ENCODE results near the gene UTP25. TPM values are rescaled to one million over a fixed set of nuclear protein-coding genes. Genes with fewer than 3 reads are reported as not detected.
"Not testable (repeated sequence)": the region's sequence is repeated elsewhere in the genome, so short reads cannot be mapped to it uniquely, and the experiment has no call there.

The UTP25 gene
- total RNA-seq, 1 donor from 2014 or later: 2.4 TPM

DNA sequence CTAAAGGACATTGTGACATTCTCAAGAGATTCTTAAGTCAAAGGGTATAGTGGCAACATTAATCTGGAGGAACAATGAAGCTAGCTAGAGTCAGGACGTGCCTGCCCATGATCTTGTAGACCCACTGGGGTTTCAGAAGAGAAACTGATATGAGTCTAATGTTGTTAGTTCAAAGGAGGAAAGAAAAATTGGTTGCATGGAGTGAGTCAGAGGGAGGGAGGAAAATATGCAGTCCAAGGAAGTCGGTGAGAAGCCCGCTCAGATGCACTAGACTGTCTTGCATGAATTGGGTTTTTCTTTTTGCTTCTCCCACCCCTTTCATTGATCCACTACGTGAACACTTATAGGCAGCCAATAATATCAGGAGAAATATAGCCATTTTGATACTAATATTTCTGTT is 56.5 kb downstream of the UTP25 start:
- H3K36me3 ChIP-seq: no peaks in the 10 kb centered on the region
- no peaks in the 10 kb centered on the region for H3K4me1 ChIP-seq
- TF ChIP-seq CTCF (IDR thresholded peaks at IDR 0.05; ENCODE audit: borderline replicate concordance): no peak
- H3K9me3 ChIP-seq (replicated peaks): no peaks in the 10 kb centered on the region
- peaks cover 92% of the 10 kb centered on the region for H3K27me3 ChIP-seq (ENCODE audit: low read depth)
- DNase-seq: no peak
- H3K4me3 ChIP-seq: no peak overlapping the region
- intact Hi-C loops (cut with micrococcal nuclease): no loop called here
- no peak overlapping the region for H3K27ac ChIP-seq (replicated peaks)

DNA sequence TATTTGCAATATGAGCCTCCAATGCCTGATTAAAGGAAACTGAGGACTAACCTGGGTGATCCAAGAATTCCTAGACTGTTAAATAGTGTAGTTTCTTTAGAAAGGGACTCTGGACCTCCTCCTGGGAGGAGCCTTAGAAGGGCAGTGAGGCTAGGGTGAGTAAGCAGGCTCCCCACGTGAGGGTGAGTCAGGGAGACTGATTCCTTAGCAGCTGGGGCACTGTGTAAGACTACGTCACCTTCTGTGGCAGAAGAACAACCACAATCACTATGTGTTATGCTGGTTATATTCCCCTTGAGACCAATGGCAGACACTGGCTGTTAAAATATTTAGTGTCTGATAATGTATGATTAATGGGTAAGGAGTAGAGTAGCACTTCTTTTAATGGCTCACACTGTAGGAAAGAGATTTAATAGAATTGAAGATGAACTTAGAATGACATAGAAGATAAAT is 56.9 kb downstream of the UTP25 start:
- H3K9me3 ChIP-seq (replicated peaks): no peaks in the 10 kb centered on the region
- no peaks in the 10 kb centered on the region for H3K4me1 ChIP-seq
- H3K27ac ChIP-seq (replicated peaks): no peak overlapping the region
- no peak for DNase-seq
- H3K4me3 ChIP-seq: no peak overlapping the region
- TF ChIP-seq CTCF (IDR thresholded peaks at IDR 0.05; ENCODE audit: borderline replicate concordance): no peak
- no peaks in the 10 kb centered on the region for H3K36me3 ChIP-seq
- intact Hi-C loops (cut with micrococcal nuclease): no loop called here
- H3K27me3 ChIP-seq (ENCODE audit: low read depth): peaks cover 87% of the 10 kb centered on the region

DNA sequence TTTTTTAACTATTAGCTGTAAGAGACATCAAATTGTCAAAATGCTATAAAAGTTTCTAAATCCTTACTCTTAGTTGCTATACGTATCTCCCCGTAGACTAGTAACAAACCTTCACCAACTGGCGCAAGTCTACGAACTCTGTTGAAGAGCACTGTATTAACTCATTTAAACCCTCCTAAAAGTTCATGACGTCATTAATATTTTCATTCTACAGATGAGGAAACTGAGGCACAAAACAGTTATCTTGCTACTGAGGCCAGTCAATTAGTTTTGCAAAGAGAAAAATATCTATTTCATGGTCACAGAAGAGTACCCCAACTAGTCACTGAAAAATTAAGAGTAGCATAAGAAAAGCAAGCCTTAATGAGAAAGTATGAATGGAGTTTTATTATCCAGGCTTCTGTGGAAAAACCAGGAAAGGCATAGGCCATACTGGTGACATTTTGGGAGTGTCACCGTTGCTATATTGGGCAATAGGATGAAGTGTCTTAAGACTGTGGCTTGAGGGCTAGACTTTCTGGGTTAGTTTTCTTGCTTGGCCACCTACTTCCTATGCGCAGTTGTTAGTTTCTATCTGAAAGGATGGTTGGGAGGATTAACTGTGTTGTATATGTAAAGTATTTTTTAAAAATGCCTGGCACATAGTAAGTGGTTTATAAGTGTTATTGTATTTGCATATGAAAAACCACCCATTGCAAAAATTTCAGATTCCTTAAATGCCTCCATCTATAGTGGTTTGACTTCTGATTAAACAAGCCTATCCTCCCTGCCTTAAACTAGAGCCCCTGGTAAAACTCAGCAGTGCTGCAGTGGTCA is 57.8 kb downstream of the UTP25 start:
- H3K27me3 ChIP-seq (ENCODE audit: low read depth): peaks cover 78% of the 10 kb centered on the region
- H3K27ac ChIP-seq (replicated peaks): no peak overlapping the region
- DNase-seq: no peak
- TF ChIP-seq CTCF (IDR thresholded peaks at IDR 0.05; ENCODE audit: borderline replicate concordance): no peak
- H3K4me1 ChIP-seq: no peaks in the 10 kb centered on the region
- H3K9me3 ChIP-seq (replicated peaks): no peaks in the 10 kb centered on the region
- intact Hi-C loops (cut with micrococcal nuclease): no loop called here
- H3K36me3 ChIP-seq: no peaks in the 10 kb centered on the region
- H3K4me3 ChIP-seq: no peak overlapping the region

DNA sequence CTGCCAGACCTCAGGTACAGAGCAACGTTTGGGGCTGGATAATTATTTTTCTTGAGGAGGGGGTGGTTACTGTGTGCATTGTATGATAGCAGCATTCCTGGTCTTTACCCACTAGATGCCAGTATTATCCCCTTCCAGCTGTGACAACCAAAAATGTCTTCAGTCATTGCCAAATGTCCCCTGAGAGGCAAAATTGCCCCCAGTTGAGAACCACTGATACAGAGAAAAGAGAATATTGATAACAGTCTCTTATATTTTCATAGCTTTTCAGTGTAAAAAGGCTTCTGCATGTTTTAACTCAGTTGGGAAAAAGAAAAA is 58.4 kb downstream of the UTP25 start:
- Histone ChIP-seq H3K27me3 (ENCODE audit: low read depth) (peaks cover 72% of the 10 kb centered on the region), H3K9me3 (replicated peaks) (peaks cover 1% of the 10 kb centered on the region), H3K36me3 (no peaks in the 10 kb centered on the region), H3K27ac (replicated peaks) (no peak overlapping the region), H3K4me1 (no peaks in the 10 kb centered on the region), H3K4me3 (no peak overlapping the region)
- intact Hi-C loops (cut with micrococcal nuclease): no loop called here
- DNase-seq: no peak
- TF ChIP-seq CTCF (IDR thresholded peaks at IDR 0.05; ENCODE audit: borderline replicate concordance): no peak

DNA sequence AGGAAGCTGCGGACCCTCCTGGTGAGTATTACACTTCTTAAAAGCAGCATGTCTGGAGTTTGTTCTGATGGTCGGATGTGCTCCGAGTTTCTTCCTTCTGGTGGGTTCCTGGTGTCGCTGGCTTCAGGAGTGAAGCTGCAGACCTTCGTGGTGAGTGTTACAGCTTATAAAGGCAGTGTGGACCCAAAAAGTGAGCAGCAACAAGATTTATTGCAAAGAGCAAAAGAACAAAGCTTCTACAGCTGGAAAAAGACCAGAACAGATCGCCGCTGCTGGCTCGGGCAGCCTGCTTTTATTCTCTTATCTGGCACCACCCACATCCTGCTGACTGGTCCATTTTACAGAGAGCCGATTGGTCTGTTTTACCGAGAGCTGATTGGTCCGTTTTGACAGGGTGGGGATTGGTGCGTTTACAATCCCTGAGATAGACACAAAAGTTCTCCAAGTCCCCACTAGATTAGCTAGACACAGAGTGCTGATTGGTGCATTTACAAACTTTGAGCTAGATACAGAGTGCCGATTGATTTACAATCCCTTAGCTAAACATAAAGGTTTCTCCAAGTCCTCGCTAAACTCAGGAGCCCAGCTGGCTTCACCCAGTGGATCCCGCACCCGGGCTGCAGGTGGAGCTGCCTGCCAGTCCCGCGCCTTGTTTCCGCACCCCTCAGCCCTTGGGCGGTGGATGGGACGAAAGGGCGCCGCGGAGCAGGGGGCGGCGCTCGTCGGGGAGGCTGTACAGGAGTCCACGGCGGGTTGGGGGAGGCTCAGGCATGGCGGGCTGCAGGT is 60.7 kb downstream of the UTP25 start:
- H3K27ac ChIP-seq (replicated peaks); intact Hi-C loops (cut with micrococcal nuclease); H3K4me3 ChIP-seq; H3K4me1 ChIP-seq; H3K36me3 ChIP-seq; H3K9me3 ChIP-seq (replicated peaks); DNase-seq: not testable (repeated sequence)
- H3K27me3 ChIP-seq (ENCODE audit: low read depth): peaks cover 49% of the 10 kb centered on the region

- intact Hi-C loops (cut with micrococcal nuclease): no loop called here
- DNase-seq: no peak
- Histone ChIP-seq H3K27ac (replicated peaks) (no peak overlapping the region), H3K9me3 (replicated peaks) (peaks cover 9% of the 10 kb centered on the region), H3K4me3 (no peak overlapping the region), H3K27me3 (ENCODE audit: low read depth) (peaks cover 44% of the 10 kb centered on the region), H3K36me3 (no peaks in the 10 kb centered on the region), H3K4me1 (no peaks in the 10 kb centered on the region)
- TF ChIP-seq CTCF (IDR thresholded peaks at IDR 0.05; ENCODE audit: borderline replicate concordance): no peak
These were observed 61.3 kb downstream of the UTP25 start for GRCh38 chr1:209889077-209889418.
